GM12864 (cell line): ENCODE data around the gene STK32B.
A peak's percentile ranks its signal among the peaks of the same experiment; 100 is the strongest.
"Not testable (repeated sequence)": the region's sequence is repeated elsewhere in the genome, so short reads cannot be mapped to it uniquely, and the experiment has no call there.

Experiments
- DNase-seq: peaks from one replicate; pipeline ENCODE4 v3.0.0-alpha.2; 2011; ENCODE audit warnings: low read depth
- H3K4me3 ChIP-seq: 2 replicates; pipeline ENCODE4 v1.5.1; 2011; ENCODE audit warnings: mild to moderate bottlenecking, low read depth, low read length, control low read depth
- TF ChIP-seq, protein P1 (sequence below): IDR thresholded peaks from 2 replicates; pipeline ENCODE4 v1.5.1; 2011; ENCODE audit warnings: low read depth, mild to moderate bottlenecking, moderate library complexity, low read length, control low read depth, inconsistent platforms; ENCODE audit errors: missing control alignments

Gene STK32B

DNA sequence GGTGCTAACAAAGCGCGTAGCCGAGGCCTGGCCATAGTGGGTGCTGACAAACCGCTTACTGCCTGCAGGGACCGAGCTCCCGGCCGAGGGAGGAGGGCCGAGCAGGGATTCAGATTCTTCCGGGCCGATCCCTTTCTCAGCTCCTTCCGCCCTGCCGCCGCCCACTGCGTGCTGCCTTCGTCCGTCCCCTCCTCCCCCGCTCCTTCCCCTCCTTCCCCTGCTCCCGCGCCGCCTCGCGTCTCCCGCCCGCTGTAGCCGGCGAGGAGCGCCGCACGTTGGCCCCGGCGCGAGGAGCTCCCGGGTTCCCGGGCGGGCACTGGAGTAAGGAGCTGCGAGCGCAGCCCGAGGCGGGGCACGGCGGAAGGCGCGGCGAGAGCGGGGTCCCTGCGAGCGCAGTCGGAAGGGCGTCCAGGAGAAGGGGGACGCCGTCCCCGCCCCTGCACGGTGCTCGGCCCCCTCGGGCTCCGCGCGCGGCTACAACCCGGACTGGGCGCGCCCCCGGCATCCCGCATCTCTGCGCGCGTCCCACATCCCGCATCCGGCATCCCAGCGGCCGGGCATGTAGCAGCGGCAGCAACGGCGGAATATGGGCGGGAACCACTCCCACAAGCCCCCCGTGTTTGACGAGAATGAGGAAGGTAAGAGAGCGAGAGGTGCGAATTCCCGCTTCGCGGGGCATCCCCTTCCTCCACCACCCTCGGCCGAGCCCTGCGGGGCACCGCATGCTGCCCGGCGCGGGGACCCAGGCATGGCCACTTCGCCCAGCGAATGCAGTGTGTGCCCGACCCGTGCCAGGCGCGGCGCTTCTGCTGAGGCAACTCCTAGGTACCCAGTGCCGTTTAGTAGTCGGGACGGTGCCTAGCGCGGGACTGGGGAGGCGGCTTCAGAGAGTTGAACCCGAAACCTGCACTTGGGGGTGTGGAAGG is at the start of gene STK32B:
Gene STK32B, plus strand, starts transcription at position 203 of the 926 bp plus-strand sequence.
- peak within 1 kb of the TSS; percentile 47 for H3K4me3 ChIP-seq
- DNase-seq = no peak
- TF ChIP-seq, protein P1, sequence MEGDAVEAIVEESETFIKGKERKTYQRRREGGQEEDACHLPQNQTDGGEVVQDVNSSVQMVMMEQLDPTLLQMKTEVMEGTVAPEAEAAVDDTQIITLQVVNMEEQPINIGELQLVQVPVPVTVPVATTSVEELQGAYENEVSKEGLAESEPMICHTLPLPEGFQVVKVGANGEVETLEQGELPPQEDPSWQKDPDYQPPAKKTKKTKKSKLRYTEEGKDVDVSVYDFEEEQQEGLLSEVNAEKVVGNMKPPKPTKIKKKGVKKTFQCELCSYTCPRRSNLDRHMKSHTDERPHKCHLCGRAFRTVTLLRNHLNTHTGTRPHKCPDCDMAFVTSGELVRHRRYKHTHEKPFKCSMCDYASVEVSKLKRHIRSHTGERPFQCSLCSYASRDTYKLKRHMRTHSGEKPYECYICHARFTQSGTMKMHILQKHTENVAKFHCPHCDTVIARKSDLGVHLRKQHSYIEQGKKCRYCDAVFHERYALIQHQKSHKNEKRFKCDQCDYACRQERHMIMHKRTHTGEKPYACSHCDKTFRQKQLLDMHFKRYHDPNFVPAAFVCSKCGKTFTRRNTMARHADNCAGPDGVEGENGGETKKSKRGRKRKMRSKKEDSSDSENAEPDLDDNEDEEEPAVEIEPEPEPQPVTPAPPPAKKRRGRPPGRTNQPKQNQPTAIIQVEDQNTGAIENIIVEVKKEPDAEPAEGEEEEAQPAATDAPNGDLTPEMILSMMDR = no peak

DNA sequence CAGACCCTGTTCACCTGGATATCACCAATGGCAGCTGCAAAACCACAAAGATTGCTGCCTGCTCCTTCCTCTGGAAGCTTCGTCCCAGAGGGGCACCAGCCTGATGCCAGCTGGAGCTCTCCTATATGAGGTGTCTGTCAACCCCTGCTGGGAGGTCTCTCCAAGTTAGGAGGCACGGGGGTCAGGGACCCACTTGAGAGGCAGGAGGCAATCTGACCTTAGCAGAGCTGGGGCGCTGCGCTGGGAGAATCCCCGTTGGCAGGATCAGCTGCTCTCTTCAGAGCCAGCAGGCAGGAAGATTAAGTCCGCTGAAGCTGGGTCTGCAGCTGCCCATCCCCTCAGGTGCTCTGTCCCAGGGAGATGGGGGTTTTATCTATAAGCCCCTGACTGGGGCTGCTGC is 49.6 kb upstream of the STK32B start:
- not testable (repeated sequence) for DNase-seq

DNA sequence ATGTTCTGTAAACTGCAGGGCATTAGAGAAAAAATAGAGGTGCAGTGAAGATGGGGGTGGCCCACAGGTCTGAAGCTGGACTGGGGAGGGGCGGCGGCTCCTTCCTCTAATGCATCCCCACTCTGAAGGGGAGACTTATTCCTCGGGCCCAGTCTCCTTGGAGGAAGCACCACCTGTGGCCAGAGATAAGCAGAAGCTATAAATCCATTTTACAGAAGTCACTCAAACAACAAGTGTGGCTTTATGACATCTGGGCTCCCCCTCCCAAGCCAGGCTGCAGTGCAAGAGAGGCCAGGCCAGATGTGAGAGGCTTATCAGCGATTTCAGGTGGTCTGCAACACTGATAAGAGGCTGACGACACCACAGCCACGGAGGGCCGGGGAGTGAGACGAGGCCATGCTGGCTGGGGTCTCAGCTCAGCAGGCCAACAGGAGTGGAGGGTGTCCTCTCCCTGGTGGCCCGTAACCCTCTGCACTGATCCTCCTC is 47.9 kb upstream of the STK32B start:
- no peak for DNase-seq
- TF ChIP-seq, protein P1 = no peak
- no peak overlapping the region for H3K4me3 ChIP-seq

More for the DNA sequence above, 49.6 kb upstream of the STK32B start:
- not testable (repeated sequence) for H3K4me3 ChIP-seq

DNA sequence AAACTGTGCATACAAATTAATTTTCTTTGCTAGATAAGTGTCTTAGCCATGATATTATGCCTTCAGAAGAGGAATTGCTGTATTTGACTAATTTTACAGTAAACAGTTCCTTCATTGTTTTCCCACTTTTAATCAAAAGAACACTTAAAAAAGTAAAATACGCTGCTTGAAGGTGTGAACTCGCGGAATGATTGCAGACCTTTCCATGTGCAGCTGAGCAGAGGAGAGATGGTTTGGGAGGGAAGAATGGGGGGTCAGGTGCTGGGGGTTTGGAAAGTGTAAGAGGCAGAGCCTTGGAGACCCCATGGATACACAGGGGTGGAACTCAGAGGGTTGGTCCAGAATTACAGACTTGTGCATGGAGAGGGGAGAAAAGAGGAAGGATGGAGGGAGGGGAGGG is 47.4 kb upstream of the STK32B start:
- H3K4me3 ChIP-seq = no peak overlapping the region
- no peak for DNase-seq
- TF ChIP-seq, protein P1 = no peak

DNA sequence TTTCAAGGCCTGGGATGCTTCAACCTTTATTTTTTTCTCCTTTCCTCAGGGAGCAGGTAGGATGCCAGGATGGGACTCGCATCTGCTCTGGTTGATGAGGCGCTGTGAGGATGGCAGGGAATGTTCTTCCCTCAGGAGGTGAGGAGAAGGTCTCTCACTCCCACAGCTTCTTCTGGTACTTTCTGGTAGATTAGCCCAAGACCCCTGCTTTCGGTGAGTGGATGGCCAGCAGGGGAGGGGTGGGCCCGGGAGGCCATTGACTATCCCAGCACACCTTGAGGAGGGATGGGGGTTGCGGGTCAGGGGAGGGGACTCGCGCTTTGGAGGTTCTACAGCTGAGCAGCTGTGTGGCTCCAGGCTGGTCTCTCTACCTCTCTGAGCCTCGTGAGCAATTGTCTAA is 46.8 kb upstream of the STK32B start:
- DNase-seq = no peak

DNA sequence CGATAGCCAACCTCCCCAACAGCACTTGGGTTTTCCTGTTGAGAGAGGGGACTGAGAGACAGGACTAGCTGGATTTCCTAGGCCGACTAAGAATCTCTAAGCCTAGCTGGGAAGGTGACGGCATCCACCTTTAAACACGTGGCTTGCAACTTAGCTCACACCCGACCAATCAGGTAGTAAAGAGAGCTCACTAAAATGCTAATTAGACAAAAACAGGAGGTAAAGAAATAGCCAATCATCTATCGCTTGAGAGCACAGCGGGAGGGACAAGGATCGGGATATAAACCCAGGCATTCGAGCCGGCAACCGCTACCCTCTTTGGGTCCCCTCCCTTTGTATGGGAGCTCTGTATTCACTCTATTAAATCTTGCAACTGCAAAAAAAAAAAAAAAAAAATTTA is 44.3 kb upstream of the STK32B start:
- DNase-seq, H3K4me3 ChIP-seq: not testable (repeated sequence)

More for the DNA sequence above, 46.8 kb upstream of the STK32B start:
- TF ChIP-seq, protein P1 = no peak
- no peak overlapping the region for H3K4me3 ChIP-seq

DNA sequence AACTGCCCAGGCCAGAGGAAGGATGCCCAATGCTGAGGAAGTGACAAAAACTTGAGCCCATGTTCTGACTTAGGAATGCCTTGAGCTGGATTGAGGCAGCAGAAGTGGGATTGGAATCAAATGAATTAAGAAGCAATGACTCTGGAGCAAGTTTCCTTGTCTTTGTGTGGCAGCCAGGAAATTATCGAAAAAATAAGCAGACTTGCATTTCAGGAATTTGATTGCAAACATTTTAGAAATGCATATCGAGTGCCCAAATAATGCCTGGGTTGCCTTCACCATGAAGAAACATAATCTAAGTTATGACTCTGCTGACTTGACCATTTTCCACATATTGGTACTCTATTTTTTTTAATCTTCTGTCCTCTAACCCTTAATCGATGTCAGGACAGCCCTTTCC is 41.5 kb upstream of the STK32B start:
- no peak overlapping the region for H3K4me3 ChIP-seq
- TF ChIP-seq, protein P1 = no peak
- DNase-seq = no peak

DNA sequence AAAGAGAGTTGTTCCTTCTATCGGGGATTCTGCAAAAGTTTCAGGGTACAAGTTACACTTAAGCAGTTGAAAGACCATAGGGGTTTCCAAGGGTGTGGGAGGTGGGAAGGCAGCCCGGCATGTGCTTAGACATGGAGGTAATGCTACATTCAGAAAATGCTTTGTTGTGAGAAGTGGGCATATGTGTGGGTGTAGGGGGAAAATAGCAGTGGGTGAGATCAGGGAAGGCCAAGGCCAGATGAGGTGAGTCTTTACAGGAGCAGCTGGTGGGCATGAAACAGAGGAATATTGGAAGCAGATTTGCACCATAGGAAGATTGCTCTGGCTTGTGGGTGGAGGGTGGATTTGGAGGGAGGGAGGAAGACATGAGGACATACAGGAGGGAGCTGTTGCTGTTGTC is 40.3 kb upstream of the STK32B start:
- no peak for DNase-seq
- TF ChIP-seq, protein P1 = no peak
- no peak overlapping the region for H3K4me3 ChIP-seq
